IPS-20b (cell line): ENCODE data around the gene FAM131B.
A peak's percentile ranks its signal among the peaks of the same experiment; 100 is the strongest.

Source experiments
- H3K27ac ChIP-seq: one replicate; pipeline ENCODE4 v1.5.1; 2013; ENCODE audit warnings: low read length
- H3K27me3 ChIP-seq: 2 replicates; pipeline ENCODE4 v1.6.1; 2013; ENCODE audit warnings: mild to moderate bottlenecking, low read length, inconsistent platforms; ENCODE audit not compliant: insufficient read depth
- H3K36me3 ChIP-seq: 2 replicates; pipeline ENCODE4 v1.6.1; 2013; ENCODE audit warnings: low read depth, mild to moderate bottlenecking, inconsistent platforms, low read length, moderate library complexity; ENCODE audit not compliant: insufficient read depth
- H3K4me1 ChIP-seq: 2 replicates; pipeline ENCODE4 v1.6.1; 2013; ENCODE audit warnings: mild to moderate bottlenecking, control low read depth, inconsistent platforms, low read length, moderate library complexity; ENCODE audit not compliant: insufficient read depth
- H3K4me3 ChIP-seq: 2 replicates; pipeline ENCODE4 v1.5.1; 2013; ENCODE audit warnings: mild to moderate bottlenecking, low read length, inconsistent platforms
- H3K9ac ChIP-seq: 2 replicates; pipeline ENCODE4 v1.6.1; 2013; ENCODE audit warnings: low read depth, mild to moderate bottlenecking, inconsistent platforms, low read length, moderate library complexity
- H3K9me3 ChIP-seq: 2 replicates; pipeline ENCODE4 v1.6.1; 2013; ENCODE audit warnings: mild to moderate bottlenecking, low read depth, low read length, inconsistent platforms; ENCODE audit not compliant: insufficient read depth

The FAM131B gene

DNA sequence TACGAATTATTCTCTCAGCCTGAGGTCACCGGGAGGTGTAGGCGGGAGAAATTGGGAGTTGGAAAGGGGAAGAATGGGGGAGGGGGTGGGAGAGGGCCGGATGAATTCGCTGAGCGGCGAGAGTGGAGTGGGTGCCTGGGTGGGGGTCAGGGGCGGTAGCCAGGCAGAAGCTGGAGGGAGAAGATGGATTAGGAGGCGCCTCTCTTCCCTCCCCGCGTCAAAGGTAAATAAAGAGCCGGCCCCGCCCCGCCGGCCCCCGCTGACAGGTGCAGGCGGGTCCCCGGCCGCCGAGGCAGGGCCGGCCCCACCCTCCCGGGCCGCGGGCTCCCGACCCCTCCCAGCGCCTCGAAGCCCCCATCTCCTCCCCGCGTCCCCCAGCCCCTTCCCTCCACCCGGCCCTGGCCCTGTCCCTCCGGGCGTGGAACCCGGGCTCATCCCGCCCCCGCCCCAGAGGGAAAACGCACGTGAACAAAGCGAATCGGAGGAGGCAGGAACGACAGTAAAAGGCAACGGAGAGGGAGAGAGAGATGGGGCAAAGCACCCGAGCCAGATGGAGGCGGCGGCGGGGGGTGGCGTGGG is 872 bp downstream of the FAM131B start:
- Histone ChIP-seq H3K27ac (no peak overlapping the region), H3K9me3 (no peaks in the 10 kb centered on the region), H3K4me3 (peak overlapping the region; percentile 80), H3K9ac (peak overlapping the region; percentile 68; the same call in 1 of the 2 replicates), H3K27me3 (peaks cover 36% of the 10 kb centered on the region), H3K4me1 (peaks cover 10% of the 10 kb centered on the region; the same call in 1 of the 2 replicates), H3K36me3 (peaks cover 32% of the 10 kb centered on the region)

DNA sequence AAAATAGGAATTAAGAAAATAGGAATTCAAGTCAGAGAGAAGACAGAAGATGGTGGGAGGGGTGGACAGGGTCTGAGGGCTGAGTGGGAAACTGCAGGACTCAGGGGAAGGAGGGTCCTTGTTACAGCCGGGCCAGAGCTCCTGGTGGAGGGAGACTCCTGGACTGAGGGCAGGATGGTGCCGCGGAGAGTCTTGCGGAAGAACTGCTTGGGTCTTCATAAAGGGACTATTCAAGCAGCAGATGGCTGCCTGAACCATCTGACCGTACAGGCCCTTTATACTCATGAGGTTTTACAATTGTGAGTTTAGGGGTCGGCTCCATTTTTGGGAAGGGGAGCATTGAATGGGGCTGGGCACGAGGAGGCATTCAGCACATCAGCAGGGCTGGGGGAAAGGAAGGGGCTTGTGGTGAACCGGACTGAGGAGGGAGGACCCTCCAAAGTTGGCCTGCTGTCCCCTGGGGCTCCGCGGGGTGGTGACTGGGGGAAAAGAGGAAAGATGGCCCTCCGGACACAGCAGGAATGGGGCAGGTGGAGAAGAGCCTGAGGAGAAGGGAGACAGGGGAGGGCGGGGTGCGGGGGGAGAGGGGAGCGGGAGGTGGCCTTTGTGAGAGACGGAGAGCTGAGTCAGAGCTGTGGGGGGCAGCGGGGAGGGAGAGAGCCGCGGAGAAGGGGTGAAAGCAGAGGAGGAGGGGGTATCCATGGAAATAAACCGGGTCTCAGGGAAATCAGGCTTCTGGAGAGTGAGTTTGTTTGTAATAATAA is 1.5 kb downstream of the FAM131B start:
- Histone ChIP-seq H3K9me3 (no peaks in the 10 kb centered on the region), H3K36me3 (peaks cover 37% of the 10 kb centered on the region), H3K27me3 (peaks cover 36% of the 10 kb centered on the region), H3K27ac (no peak overlapping the region), H3K4me1 (peaks cover 10% of the 10 kb centered on the region; the same call in 1 of the 2 replicates), H3K9ac (peak overlapping the region; percentile 68; the same call in 1 of the 2 replicates), H3K4me3 (peak overlapping the region; percentile 80)

GRCh38 chr7:143359771-143360353 is 2.7 kb downstream of the FAM131B start:
- Histone ChIP-seq H3K27ac (no peak overlapping the region), H3K27me3 (peaks cover 29% of the 10 kb centered on the region), H3K36me3 (peaks cover 44% of the 10 kb centered on the region), H3K9me3 (no peaks in the 10 kb centered on the region), H3K9ac (no peak overlapping the region), H3K4me3 (no peak overlapping the region), H3K4me1 (peaks cover 10% of the 10 kb centered on the region; the same call in 1 of the 2 replicates)

GRCh38 chr7:143358626-143359025 is 3.9 kb downstream of the FAM131B start:
- Histone ChIP-seq H3K4me3 (no peak overlapping the region), H3K27me3 (peaks cover 17% of the 10 kb centered on the region), H3K9ac (no peak overlapping the region), H3K36me3 (peaks cover 44% of the 10 kb centered on the region), H3K27ac (no peak overlapping the region), H3K4me1 (peaks cover 9% of the 10 kb centered on the region; the same call in 1 of the 2 replicates), H3K9me3 (no peaks in the 10 kb centered on the region)

GRCh38 chr7:143356414-143357050 is 6.0 kb downstream of the FAM131B start:
- Histone ChIP-seq H3K36me3 (peaks cover 44% of the 10 kb centered on the region), H3K4me1 (peaks cover 5% of the 10 kb centered on the region; the same call in 1 of the 2 replicates), H3K4me3 (no peak overlapping the region), H3K9me3 (no peaks in the 10 kb centered on the region), H3K27me3 (peaks cover 8% of the 10 kb centered on the region), H3K9ac (no peak overlapping the region), H3K27ac (no peak overlapping the region)

- Histone ChIP-seq H3K4me3 (no peak overlapping the region), H3K9me3 (no peaks in the 10 kb centered on the region), H3K4me1 (peaks cover 2% of the 10 kb centered on the region; the same call in 1 of the 2 replicates), H3K36me3 (peaks cover 44% of the 10 kb centered on the region), H3K27ac (no peak overlapping the region), H3K27me3 (peaks cover 4% of the 10 kb centered on the region), H3K9ac (no peak overlapping the region)
Observed at GRCh38 chr7:143355450-143356385, 6.8 kb downstream of the FAM131B start.

DNA sequence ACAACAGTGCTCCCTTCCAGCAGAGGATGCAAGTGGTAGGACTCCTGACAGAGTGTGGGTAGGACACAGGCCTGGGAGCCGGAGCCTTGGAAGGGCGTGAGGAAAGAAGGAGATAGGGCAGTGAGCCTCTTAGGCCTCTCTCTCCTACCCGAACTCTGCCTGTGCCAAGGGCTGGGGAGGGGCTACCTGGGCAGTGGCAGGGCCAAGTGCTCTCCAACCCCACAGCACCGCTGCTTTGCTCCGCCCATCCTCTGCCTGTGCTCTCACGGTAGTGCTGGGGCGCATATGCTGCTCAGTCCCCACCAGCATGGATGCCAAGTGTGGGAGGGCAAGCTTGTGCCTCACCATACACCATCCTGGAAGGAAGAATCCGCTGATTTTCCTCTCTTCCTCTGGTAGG is 7.5 kb downstream of the FAM131B start:
- Histone ChIP-seq H3K4me1 (peaks cover 2% of the 10 kb centered on the region; the same call in 1 of the 2 replicates), H3K9ac (no peak overlapping the region), H3K36me3 (peaks cover 44% of the 10 kb centered on the region), H3K4me3 (no peak overlapping the region), H3K9me3 (no peaks in the 10 kb centered on the region), H3K27ac (no peak overlapping the region), H3K27me3 (no peaks in the 10 kb centered on the region)

- Histone ChIP-seq H3K9me3 (no peaks in the 10 kb centered on the region), H3K27ac (no peak overlapping the region), H3K27me3 (peaks cover 4% of the 10 kb centered on the region; the same call in 1 of the 2 replicates), H3K9ac (no peak overlapping the region), H3K36me3 (peaks cover 38% of the 10 kb centered on the region), H3K4me1 (peaks cover 2% of the 10 kb centered on the region; the same call in 1 of the 2 replicates), H3K4me3 (no peak overlapping the region)
Observed at GRCh38 chr7:143354376-143354775, 8.1 kb downstream of the FAM131B start.

GRCh38 chr7:143352531-143353002 is 9.9 kb downstream of the FAM131B start:
- Histone ChIP-seq H3K4me3 (no peak overlapping the region), H3K9me3 (no peaks in the 10 kb centered on the region)

DNA sequence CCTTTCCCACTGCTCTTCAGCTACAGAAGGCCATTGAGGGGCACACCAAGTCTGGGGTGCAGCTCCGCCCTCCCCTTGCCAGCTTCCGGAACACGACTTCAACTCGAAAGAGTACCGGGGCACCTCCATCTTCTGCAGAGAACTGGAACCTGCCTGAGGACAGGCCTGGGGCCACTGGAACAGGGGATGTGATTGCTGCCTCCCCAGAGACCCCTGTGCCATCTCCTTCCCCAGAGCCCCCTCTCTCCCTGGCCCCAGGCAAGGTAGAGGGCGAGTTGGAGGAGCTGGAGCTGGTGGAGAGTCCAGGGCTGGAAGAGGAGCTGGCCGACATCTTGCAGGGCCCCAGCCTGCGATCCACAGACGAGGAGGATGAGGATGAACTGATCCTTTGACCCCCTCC is 10.9 kb downstream of the FAM131B start:
- peaks cover 10% of the 10 kb centered on the region for H3K27me3 ChIP-seq
- H3K9ac ChIP-seq: no peak overlapping the region
- H3K36me3 ChIP-seq: peaks cover 12% of the 10 kb centered on the region
- no peaks in the 10 kb centered on the region for H3K9me3 ChIP-seq
- no peak overlapping the region for H3K27ac ChIP-seq
- H3K4me3 ChIP-seq: no peak overlapping the region
- peaks cover 2% of the 10 kb centered on the region; the same call in 1 of the 2 replicates for H3K4me1 ChIP-seq

More at GRCh38 chr7:143352531-143353002, 9.9 kb downstream of the FAM131B start:
- Histone ChIP-seq H3K27me3 (peaks cover 4% of the 10 kb centered on the region; the same call in 1 of the 2 replicates), H3K4me1 (peaks cover 2% of the 10 kb centered on the region; the same call in 1 of the 2 replicates), H3K27ac (no peak overlapping the region), H3K36me3 (peaks cover 20% of the 10 kb centered on the region), H3K9ac (no peak overlapping the region)
